ENCODE measurements around the gene CFAP126. TPM values are rescaled to one million over a fixed set of nuclear protein-coding genes. Genes with fewer than 3 reads are reported as not detected.

CFAP126 gene
- polyA plus RNA-seq, 1 donor from 2014 or later = not detected

DNA sequence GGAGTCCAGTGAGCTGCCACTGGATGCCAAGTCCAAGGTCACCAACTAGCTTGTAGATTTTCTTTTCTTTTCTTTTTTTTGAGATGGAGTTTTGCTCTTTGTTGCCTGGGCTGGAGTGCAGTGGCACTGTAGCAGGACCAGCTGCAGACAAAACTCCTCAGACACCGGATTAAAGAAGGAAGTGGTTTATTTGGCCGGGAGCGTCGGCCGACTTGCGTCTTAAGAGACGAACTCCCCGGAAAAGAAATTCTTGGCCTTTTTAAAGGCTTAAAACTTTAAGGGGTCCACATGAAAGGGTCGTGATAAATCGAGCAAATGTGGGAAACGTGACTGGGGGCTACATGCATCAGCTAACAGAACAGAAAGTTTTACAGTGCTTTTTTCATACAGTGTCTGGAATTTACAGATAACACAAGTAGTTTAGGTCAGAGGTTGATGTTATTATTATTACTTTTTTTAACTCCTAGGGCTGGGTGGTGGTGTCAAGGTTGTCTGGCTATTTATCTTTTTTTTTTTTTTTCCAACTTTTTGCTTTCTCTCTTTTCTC, 36.4 kb upstream of the CFAP126 start:
- H3K9me2 ChIP-seq (ENCODE audit: insufficient read depth, low read length) = no peaks in the 10 kb centered on the region
- H3K27ac ChIP-seq (ENCODE audit: low read length) = no peak overlapping the region
- H3F3A ChIP-seq (ENCODE audit: insufficient read depth, low read length, poor library complexity, severe bottlenecking) = peaks cover 5% of the 10 kb centered on the region
- H3K27me3 ChIP-seq (ENCODE audit: insufficient read depth, low read depth, low read length) = no peaks in the 10 kb centered on the region
- H4K20me1 ChIP-seq (ENCODE audit: insufficient read depth) = no peaks in the 10 kb centered on the region
- H3K4me2 ChIP-seq (ENCODE audit: low read length) = no peak overlapping the region
- H3K36me3 ChIP-seq (ENCODE audit: insufficient read depth, low read length) = no peaks in the 10 kb centered on the region
- TF ChIP-seq RAD21 (conservative IDR thresholded peaks at IDR 0.05) (no peak), EP300 (conservative IDR thresholded peaks at IDR 0.05; ENCODE audit: poor library complexity, severe bottlenecking) (no peak), TAF1 (IDR thresholded peaks at IDR 0.05; ENCODE audit: low read depth) (no peak), MXI1 (conservative IDR thresholded peaks at IDR 0.05; ENCODE audit: poor library complexity, severe bottlenecking) (no peak), POLR2AphosphoS5 (IDR thresholded peaks at IDR 0.05) (no peak), SMC3 (conservative IDR thresholded peaks at IDR 0.05; ENCODE audit: poor library complexity) (no peak), EZH2 (IDR thresholded peaks at IDR 0.05; ENCODE audit: borderline replicate concordance, insufficient read depth, low read length, poor library complexity, severe bottlenecking) (no peak)
- TF ChIP-seq, protein P1, sequence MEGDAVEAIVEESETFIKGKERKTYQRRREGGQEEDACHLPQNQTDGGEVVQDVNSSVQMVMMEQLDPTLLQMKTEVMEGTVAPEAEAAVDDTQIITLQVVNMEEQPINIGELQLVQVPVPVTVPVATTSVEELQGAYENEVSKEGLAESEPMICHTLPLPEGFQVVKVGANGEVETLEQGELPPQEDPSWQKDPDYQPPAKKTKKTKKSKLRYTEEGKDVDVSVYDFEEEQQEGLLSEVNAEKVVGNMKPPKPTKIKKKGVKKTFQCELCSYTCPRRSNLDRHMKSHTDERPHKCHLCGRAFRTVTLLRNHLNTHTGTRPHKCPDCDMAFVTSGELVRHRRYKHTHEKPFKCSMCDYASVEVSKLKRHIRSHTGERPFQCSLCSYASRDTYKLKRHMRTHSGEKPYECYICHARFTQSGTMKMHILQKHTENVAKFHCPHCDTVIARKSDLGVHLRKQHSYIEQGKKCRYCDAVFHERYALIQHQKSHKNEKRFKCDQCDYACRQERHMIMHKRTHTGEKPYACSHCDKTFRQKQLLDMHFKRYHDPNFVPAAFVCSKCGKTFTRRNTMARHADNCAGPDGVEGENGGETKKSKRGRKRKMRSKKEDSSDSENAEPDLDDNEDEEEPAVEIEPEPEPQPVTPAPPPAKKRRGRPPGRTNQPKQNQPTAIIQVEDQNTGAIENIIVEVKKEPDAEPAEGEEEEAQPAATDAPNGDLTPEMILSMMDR (IDR thresholded peaks at IDR 0.05; ENCODE audit: poor library complexity, severe bottlenecking) = no peak
- TF ChIP-seq, protein P2, sequence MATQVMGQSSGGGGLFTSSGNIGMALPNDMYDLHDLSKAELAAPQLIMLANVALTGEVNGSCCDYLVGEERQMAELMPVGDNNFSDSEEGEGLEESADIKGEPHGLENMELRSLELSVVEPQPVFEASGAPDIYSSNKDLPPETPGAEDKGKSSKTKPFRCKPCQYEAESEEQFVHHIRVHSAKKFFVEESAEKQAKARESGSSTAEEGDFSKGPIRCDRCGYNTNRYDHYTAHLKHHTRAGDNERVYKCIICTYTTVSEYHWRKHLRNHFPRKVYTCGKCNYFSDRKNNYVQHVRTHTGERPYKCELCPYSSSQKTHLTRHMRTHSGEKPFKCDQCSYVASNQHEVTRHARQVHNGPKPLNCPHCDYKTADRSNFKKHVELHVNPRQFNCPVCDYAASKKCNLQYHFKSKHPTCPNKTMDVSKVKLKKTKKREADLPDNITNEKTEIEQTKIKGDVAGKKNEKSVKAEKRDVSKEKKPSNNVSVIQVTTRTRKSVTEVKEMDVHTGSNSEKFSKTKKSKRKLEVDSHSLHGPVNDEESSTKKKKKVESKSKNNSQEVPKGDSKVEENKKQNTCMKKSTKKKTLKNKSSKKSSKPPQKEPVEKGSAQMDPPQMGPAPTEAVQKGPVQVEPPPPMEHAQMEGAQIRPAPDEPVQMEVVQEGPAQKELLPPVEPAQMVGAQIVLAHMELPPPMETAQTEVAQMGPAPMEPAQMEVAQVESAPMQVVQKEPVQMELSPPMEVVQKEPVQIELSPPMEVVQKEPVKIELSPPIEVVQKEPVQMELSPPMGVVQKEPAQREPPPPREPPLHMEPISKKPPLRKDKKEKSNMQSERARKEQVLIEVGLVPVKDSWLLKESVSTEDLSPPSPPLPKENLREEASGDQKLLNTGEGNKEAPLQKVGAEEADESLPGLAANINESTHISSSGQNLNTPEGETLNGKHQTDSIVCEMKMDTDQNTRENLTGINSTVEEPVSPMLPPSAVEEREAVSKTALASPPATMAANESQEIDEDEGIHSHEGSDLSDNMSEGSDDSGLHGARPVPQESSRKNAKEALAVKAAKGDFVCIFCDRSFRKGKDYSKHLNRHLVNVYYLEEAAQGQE (IDR thresholded peaks at IDR 0.05; ENCODE audit: borderline replicate concordance) = no peak
- H3K4me3 ChIP-seq (ENCODE audit: low read length) = no peak overlapping the region
- H2AFZ ChIP-seq (ENCODE audit: low read depth, low read length) = no peak overlapping the region
- H3K9me3 ChIP-seq (ENCODE audit: low read length) = no peaks in the 10 kb centered on the region
- H3K79me2 ChIP-seq (replicated peaks; ENCODE audit: insufficient read depth, low read length) = no peaks in the 10 kb centered on the region
- H3K9ac ChIP-seq (ENCODE audit: low read length) = no peak overlapping the region

DNA sequence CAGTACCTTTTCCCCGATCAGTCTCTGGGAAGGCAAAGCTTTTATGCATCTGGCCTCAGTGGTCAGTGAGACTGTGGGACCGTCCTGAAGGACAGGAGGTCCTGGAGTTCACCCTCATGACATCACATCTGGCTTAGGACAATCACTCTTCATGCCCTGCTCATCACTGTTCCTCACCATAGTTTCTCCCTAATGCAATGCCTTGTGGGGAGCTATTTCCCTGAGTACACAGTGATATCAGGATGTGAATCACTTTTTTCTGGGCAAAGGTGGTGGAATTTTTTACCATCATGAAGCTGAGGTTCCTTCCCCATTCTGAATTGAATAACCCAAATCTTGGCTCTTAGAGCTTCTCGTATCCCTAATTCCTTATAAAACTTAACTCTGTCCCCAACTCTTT, 34.8 kb upstream of the CFAP126 start:
- no peak overlapping the region for H3K27ac ChIP-seq (ENCODE audit: low read length)
- H3K4me3 ChIP-seq (ENCODE audit: low read length) = no peak overlapping the region
- TF ChIP-seq TAF1 (IDR thresholded peaks at IDR 0.05; ENCODE audit: low read depth) (no peak), POLR2AphosphoS5 (IDR thresholded peaks at IDR 0.05) (no peak), MXI1 (conservative IDR thresholded peaks at IDR 0.05; ENCODE audit: poor library complexity, severe bottlenecking) (no peak), SMC3 (conservative IDR thresholded peaks at IDR 0.05; ENCODE audit: poor library complexity) (no peak), RAD21 (conservative IDR thresholded peaks at IDR 0.05) (no peak), EZH2 (IDR thresholded peaks at IDR 0.05; ENCODE audit: borderline replicate concordance, insufficient read depth, low read length, poor library complexity, severe bottlenecking) (no peak), EP300 (conservative IDR thresholded peaks at IDR 0.05; ENCODE audit: poor library complexity, severe bottlenecking) (no peak)
- TF ChIP-seq, protein P2 (IDR thresholded peaks at IDR 0.05; ENCODE audit: borderline replicate concordance) = no peak
- TF ChIP-seq, protein P1 (IDR thresholded peaks at IDR 0.05; ENCODE audit: poor library complexity, severe bottlenecking) = no peak
- no peaks in the 10 kb centered on the region for H4K20me1 ChIP-seq (ENCODE audit: insufficient read depth)
- no peaks in the 10 kb centered on the region for H3K79me2 ChIP-seq (replicated peaks; ENCODE audit: insufficient read depth, low read length)
- H3K9me2 ChIP-seq (ENCODE audit: insufficient read depth, low read length) = no peaks in the 10 kb centered on the region
- H3K4me2 ChIP-seq (ENCODE audit: low read length) = no peak overlapping the region
- H3F3A ChIP-seq (ENCODE audit: insufficient read depth, low read length, poor library complexity, severe bottlenecking) = peaks cover 5% of the 10 kb centered on the region
- H3K9ac ChIP-seq (ENCODE audit: low read length) = no peak overlapping the region
- H2AFZ ChIP-seq (ENCODE audit: low read depth, low read length) = no peak overlapping the region
- no peaks in the 10 kb centered on the region for H3K9me3 ChIP-seq (ENCODE audit: low read length)
- H3K27me3 ChIP-seq (ENCODE audit: insufficient read depth, low read depth, low read length) = no peaks in the 10 kb centered on the region
- no peaks in the 10 kb centered on the region for H3K36me3 ChIP-seq (ENCODE audit: insufficient read depth, low read length)
